ENCODE data around the gene TRAF2. TPM values are rescaled to one million over a fixed set of nuclear protein-coding genes. Genes with fewer than 3 reads are reported as not detected.
A peak's percentile ranks its signal among the peaks of the same experiment; 100 is the strongest.

Gene TRAF2
- total and polyA plus RNA-seq, 2 of the 4 experiments (the other 2 are of a cell fraction): 6.6 to 12.0 TPM

GRCh38 chr9:136943291-136944211 lies 57.2 kb downstream of the TRAF2 start (continued):
- TF ChIP-seq BHLHE40 (IDR thresholded peaks at IDR 0.05; ENCODE audit: low read depth, low read length) (no peak), CEBPB (IDR thresholded peaks at IDR 0.05; ENCODE audit: low read depth, low read length) (no peak), MXI1 (IDR thresholded peaks at IDR 0.05; ENCODE audit: borderline replicate concordance, low read depth, low read length) (no peak)

- intact Hi-C loops (cut with micrococcal nuclease): loop anchor here (2.0 kb wide), 1 partner anchor 95 kb away; the partner anchor contains the start of gene PHPT1
- POLR2A ChIA-PET (ENCODE audit: unreplicated experiment): no interaction called here
- Histone ChIP-seq H4K91ac (ENCODE audit: insufficient read depth, low read depth, low read length) (peak overlapping the region; percentile 33), H2AK5ac (ENCODE audit: low read depth, low read length) (peak overlapping the region; percentile 85; the same call in 1 of the 2 replicates), H4K8ac (ENCODE audit: low read depth in 2 of 2, low read length in 2 of 2) (no peak overlapping the region; a peak in 1 of 4 replicates), H3K27me3 (ENCODE audit: control insufficient read depth, insufficient read depth, low read length) (no peaks in the 10 kb centered on the region), H3K23ac (ENCODE audit: low read depth, low read length) (peak overlapping the region; percentile 24; the same call in 1 of the 2 replicates), H2AK9ac (replicated peaks; ENCODE audit: low read depth, low read length, poor library complexity) (peak overlapping the region; percentile 100), H4K5ac (ENCODE audit: low read depth, low read length) (no peak overlapping the region; the same call in 1 of the 2 replicates), H3K4me1 (ENCODE audit: control insufficient read depth, insufficient read depth, low read length) (peaks cover 4% of the 10 kb centered on the region), H3K14ac (replicated peaks; ENCODE audit: low read depth, low read length) (no peak overlapping the region), H3K9ac (ENCODE audit: low read depth, low read length) (peak overlapping the region; percentile 96), H3K9me3 (ENCODE audit: control insufficient read depth, insufficient read depth, low read length) (no peaks in the 10 kb centered on the region), H2AFZ (replicated peaks; ENCODE audit: low read length, poor library complexity) (peak overlapping the region; percentile 91), H2BK20ac (ENCODE audit: low read depth, low read length) (no peak overlapping the region), H3K4me2 (ENCODE audit: low read depth, low read length) (no peak overlapping the region), H3K79me1 (ENCODE audit: low read depth in 1 of 2, low read length in 2 of 2) (peaks cover 5 to 35% of the 10 kb centered on the region in 2 experiments), H3K18ac (ENCODE audit: low read depth, low read length) (no peak overlapping the region), H2BK5ac (ENCODE audit: low read depth, low read length, poor library complexity, severe bottlenecking) (peak overlapping the region; percentile 88), H3K36me3 (ENCODE audit: control insufficient read depth, insufficient read depth, low read length) (peaks cover 38% of the 10 kb centered on the region), H3K9me1 (ENCODE audit: insufficient read depth, low read length) (peaks cover 8% of the 10 kb centered on the region), H3K4me3 (ENCODE audit: insufficient read depth, low read depth, low read length) (peak overlapping the region; percentile 79), H2BK15ac (ENCODE audit: low read depth, low read length) (no peak overlapping the region), H3K27ac (ENCODE audit: insufficient read depth, low read length) (peak overlapping the region; percentile 97), H3K4ac (ENCODE audit: low read depth, low read length) (peak overlapping the region; percentile 75), H2BK120ac (ENCODE audit: low read depth, low read length) (no peak overlapping the region; the same call in 1 of the 2 replicates), H3K56ac (ENCODE audit: extremely low read depth, insufficient read depth, low read length) (no peak overlapping the region), H4K20me1 (ENCODE audit: insufficient read depth, low read length) (peaks cover 22% of the 10 kb centered on the region)
- WGBS, 2 experiments (ENCODE audit: extremely low coverage in 2 of 2, insufficient read length in 1 of 2): 1% methylated on average over 23 of the region's 45 CpGs; no CpG with 5 or more reads in 1 of the 2 experiments
- no TSS peak for BruUV-seq (replicated peaks)
- dilution Hi-C loops (cut with HindIII; ENCODE audit: low sequenced_read_pairs, unreplicated experiment): no loop called here
- CTCF ChIA-PET: interaction anchor here (0.6 to 1.0 kb wide), 2 partner anchors 12 to 42 kb away, joined by 3 read pairs; no protein-coding TSS in a partner anchor
- in situ Hi-C loops (cut with MboI; ENCODE audit: low sequenced_read_pairs): no loop called here
- DNase-seq (peak; percentile 55), ATAC-seq (ENCODE audit: low read depth) (peak; percentile 66)
- no peak for TF ChIP-seq MAZ (IDR thresholded peaks at IDR 0.05; ENCODE audit: borderline replicate concordance, low read depth, low read length)
- no peak; the same call in 1 of the 2 replicates for TF ChIP-seq MXI1 (IDR thresholded peaks at IDR 0.05; ENCODE audit: borderline replicate concordance, low read depth, low read length)
- no peak for TF ChIP-seq MAFK (IDR thresholded peaks at IDR 0.05; ENCODE audit: low read depth, low read length)
- TF ChIP-seq FOS (IDR thresholded peaks at IDR 0.05; ENCODE audit: low read depth, low read length): no peak
- TF ChIP-seq CEBPB (IDR thresholded peaks at IDR 0.05; ENCODE audit: low read depth, low read length): no peak
- TF ChIP-seq ELK1 (IDR thresholded peaks at IDR 0.05; ENCODE audit: borderline replicate concordance, low read depth, low read length): no peak
- TF ChIP-seq SMC3 (IDR thresholded peaks at IDR 0.05; ENCODE audit: low read depth, low read length): no peak
- TF ChIP-seq CHD1 (IDR thresholded peaks at IDR 0.05; ENCODE audit: low read depth, low read length): no peak
- TF ChIP-seq RCOR1 (IDR thresholded peaks at IDR 0.05; ENCODE audit: insufficient replicate concordance, low read length): no peak
- no peak for TF ChIP-seq RAD21 (IDR thresholded peaks at IDR 0.05; ENCODE audit: low read length)
- peak; percentile 67; the same call in 1 of the 2 replicates for TF ChIP-seq POLR2A (IDR thresholded peaks at IDR 0.05; ENCODE audit: low read depth, low read length)
- TF ChIP-seq RFX5 (IDR thresholded peaks at IDR 0.05; ENCODE audit: low read depth, low read length): no peak
These were observed 57.8 kb downstream of the TRAF2 start for GRCh38 chr9:136944212-136944518.
